GM12878 (cell line): ENCODE results near the gene NEDD8. TPM values are rescaled to one million over a fixed set of nuclear protein-coding genes. Genes with fewer than 3 reads are reported as not detected.

Experiments
- ATF7 ChIP-seq: fragments of 450-650 bp; IDR thresholded peaks from 2 replicates; pipeline ENCODE4 v1.6.1; 2016; ENCODE audit warnings: low read depth, mild to moderate bottlenecking
- BRCA1 ChIP-seq: IDR thresholded peaks from 2 replicates; pipeline ENCODE4 v1.6.1; 2011; ENCODE audit warnings: low read depth, low read length, improper control_type of control experiment
- CBX3 ChIP-seq: fragments of 200-600 bp; sonication (generic); IDR thresholded peaks from 2 replicates; pipeline ENCODE4 v1.6.1; 2016; ENCODE audit warnings: low read depth, borderline replicate concordance
- EGR1 ChIP-seq, 2 experiments: IDR thresholded peaks; 1 replicate in 1 of 2; 2 replicates in 1 of 2; pipeline ENCODE4 v1.6.1; 2011 to 2012; ENCODE audit warnings: low read depth in 2 of 2, low read length in 2 of 2, borderline replicate concordance in 1 of 2, mild to moderate bottlenecking in 1 of 2, moderate library complexity in 1 of 2
- HDGF ChIP-seq: fragments of 450-650 bp; IDR thresholded peaks from 2 replicates; pipeline ENCODE4 v1.6.1; 2016; ENCODE audit warnings: antibody characterized with exemption
- RBBP5 ChIP-seq: fragments of 200-600 bp; sonication (generic); conservative IDR thresholded peaks from 2 replicates; pipeline ENCODE4 v1.6.1; 2016
- RCOR1 ChIP-seq: conservative IDR thresholded peaks from 2 replicates; pipeline ENCODE4 v1.6.1; 2012; ENCODE audit warnings: low read depth, low read length, improper control_type of control experiment
- RFX5 ChIP-seq: IDR thresholded peaks from 2 replicates; pipeline ENCODE4 v1.6.1; 2011; ENCODE audit warnings: low read depth, low read length, improper control_type of control experiment
- SUZ12 ChIP-seq: fragments of 200-600 bp; sonication (generic); IDR thresholded peaks from one replicate; pipeline ENCODE4 v1.6.1; 2018; ENCODE audit warnings: antibody characterized with exemption, mild to moderate bottlenecking; ENCODE audit not compliant: unreplicated experiment
- TCF12 ChIP-seq: IDR thresholded peaks from 2 replicates; pipeline ENCODE4 v1.6.1; 2011; ENCODE audit warnings: low read depth, mild to moderate bottlenecking, low read length
- ZSCAN29 ChIP-seq: fragments of 450-650 bp; IDR thresholded peaks from 2 replicates; pipeline ENCODE4 v1.6.1; 2017; ENCODE audit warnings: mild to moderate bottlenecking, moderate library complexity
- polyA plus RNA-seq, 11 experiments: library from polyadenylated mRNA; depleted of rRNA in 4 of 11; unstranded in 6 of 11; stranded (reverse) in 5 of 11; fragments of >200 nt; fragmentation: Nextera tagmentation in 4 of 11; fragmentation: Illumina TruSeq in 1 of 11; extraction: Ambion mirVana in 4 of 11; extraction: Trizol in 1 of 11; gene quantifications; 1 replicate in 1 of 11; 2 replicates in 10 of 11; pipeline versions ENCODE4 v1.2.1 to v1.2.3, GENCODE V29; 2011 to 2016; ENCODE audit warnings: inconsistent platforms in 2 of 11, missing spikeins in 2 of 11, low read depth in 1 of 11
- total RNA-seq, 4 experiments: library from RNA; depleted of rRNA in 3 of 4; stranded (reverse); fragments of >200 nt in 3 of 4; fragmentation: Illumina TruSeq in 1 of 4; extraction: Trizol in 1 of 4; gene quantifications; 2 replicates each; pipeline versions ENCODE4 v1.2.1 to v1.2.3, GENCODE V29; 2013 to 2021
- TF ChIP-seq, protein P1 (sequence below): fragments of 450-650 bp; formaldehyde crosslinking; IDR thresholded peaks from 2 replicates; pipeline ENCODE4 v1.4.0; 2022; ENCODE audit warnings: mild to moderate bottlenecking, moderate library complexity
- TF ChIP-seq, protein P2 (sequence below): fragments of 450-650 bp; IDR thresholded peaks from 2 replicates; pipeline ENCODE4 v1.6.1; 2017; ENCODE audit warnings: mild to moderate bottlenecking
- TF ChIP-seq, protein P3 (sequence below): fragments of 150-350 bp; IDR thresholded peaks from 2 replicates; pipeline ENCODE4 v1.6.1; 2014; ENCODE audit warnings: mild to moderate bottlenecking, low read depth, low read length
- TF ChIP-seq, protein P4 (sequence below): IDR thresholded peaks from 2 replicates; pipeline ENCODE4 v1.6.1; 2011; ENCODE audit warnings: mild to moderate bottlenecking, low read depth, low read length, moderate library complexity; ENCODE audit not compliant: insufficient replicate concordance
- TF ChIP-seq, protein P5 (sequence below): fragments of 450-650 bp; IDR thresholded peaks from 2 replicates; pipeline ENCODE4 v1.6.1; 2017; ENCODE audit warnings: mild to moderate bottlenecking, moderate library complexity

NEDD8 gene
- total and polyA plus RNA-seq, 10 of the 15 experiments (the other 5 are each of a cell fraction or from before 2014, with no cell fraction given) = 164 to 991 (median 300) TPM

DNA sequence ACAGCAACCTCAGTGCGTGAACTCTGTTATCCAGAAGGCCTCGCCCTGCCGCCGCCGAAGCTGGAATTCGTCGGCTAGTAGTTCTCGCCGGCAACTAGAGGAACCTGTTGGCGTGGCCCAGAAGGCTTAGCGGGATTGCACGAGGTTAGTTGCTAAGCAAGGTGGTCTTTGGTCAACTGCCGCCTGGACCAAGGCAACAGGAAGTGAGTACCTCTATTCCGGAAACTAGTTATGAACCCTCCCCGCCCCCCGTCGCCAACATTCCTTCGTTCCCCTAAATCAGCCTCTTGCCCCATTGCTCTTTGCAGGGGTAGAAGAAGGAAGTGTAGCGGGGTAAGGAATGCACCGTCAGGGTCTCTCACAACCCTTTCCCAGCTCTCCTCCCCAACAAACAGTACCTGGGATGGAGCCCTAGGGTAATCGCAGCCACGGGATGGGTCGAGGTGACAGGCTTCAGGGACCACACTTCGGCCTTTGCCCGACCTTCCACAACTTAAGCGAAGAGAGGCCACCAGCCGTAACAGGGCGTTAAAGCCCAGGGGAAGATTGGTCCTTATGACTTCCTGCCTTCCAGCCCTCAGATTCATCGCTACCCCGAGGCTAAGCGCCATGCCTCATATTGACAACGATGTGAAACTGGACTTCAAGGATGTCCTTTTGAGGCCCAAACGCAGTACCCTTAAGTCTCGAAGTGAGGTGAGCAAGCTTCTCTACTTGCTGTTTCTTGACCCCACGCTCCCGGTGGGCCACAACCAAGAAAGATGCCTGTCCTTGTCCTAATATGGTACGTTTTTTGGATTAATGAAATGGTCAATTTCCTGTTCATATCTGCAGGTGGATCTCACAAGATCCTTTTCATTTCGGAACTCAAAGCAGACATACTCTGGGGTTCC lies 724 bp upstream of the NEDD8 start, which contains the start of gene GMPR2 (continued):
- TF ChIP-seq, protein P1, sequence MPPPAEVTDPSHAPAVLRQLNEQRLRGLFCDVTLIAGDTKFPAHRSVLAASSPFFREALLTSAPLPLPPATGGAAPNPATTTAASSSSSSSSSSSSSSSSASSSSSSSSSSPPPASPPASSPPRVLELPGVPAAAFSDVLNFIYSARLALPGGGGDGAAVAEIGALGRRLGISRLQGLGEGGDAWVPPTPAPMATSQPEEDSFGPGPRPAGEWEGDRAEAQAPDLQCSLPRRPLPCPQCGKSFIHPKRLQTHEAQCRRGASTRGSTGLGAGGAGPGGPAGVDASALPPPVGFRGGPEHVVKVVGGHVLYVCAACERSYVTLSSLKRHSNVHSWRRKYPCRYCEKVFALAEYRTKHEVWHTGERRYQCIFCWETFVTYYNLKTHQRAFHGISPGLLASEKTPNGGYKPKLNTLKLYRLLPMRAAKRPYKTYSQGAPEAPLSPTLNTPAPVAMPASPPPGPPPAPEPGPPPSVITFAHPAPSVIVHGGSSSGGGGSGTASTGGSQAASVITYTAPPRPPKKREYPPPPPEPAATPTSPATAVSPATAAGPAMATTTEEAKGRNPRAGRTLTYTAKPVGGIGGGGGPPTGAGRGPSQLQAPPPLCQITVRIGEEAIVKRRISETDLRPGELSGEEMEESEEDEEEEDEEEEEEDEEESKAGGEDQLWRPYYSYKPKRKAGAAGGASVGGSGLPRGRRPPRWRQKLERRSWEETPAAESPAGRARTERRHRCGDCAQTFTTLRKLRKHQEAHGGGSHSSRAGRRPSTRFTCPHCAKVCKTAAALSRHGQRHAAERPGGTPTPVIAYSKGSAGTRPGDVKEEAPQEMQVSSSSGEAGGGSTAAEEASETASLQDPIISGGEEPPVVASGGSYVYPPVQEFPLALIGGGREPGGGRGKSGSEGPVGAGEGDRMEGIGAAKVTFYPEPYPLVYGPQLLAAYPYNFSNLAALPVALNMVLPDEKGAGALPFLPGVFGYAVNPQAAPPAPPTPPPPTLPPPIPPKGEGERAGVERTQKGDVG (CRISPR knock-in tag) = no peak
- TF ChIP-seq TCF12 = no peak
- TF ChIP-seq, protein P2, sequence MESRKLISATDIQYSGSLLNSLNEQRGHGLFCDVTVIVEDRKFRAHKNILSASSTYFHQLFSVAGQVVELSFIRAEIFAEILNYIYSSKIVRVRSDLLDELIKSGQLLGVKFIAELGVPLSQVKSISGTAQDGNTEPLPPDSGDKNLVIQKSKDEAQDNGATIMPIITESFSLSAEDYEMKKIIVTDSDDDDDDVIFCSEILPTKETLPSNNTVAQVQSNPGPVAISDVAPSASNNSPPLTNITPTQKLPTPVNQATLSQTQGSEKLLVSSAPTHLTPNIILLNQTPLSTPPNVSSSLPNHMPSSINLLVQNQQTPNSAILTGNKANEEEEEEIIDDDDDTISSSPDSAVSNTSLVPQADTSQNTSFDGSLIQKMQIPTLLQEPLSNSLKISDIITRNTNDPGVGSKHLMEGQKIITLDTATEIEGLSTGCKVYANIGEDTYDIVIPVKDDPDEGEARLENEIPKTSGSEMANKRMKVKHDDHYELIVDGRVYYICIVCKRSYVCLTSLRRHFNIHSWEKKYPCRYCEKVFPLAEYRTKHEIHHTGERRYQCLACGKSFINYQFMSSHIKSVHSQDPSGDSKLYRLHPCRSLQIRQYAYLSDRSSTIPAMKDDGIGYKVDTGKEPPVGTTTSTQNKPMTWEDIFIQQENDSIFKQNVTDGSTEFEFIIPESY = no peak
- TF ChIP-seq, protein P3, sequence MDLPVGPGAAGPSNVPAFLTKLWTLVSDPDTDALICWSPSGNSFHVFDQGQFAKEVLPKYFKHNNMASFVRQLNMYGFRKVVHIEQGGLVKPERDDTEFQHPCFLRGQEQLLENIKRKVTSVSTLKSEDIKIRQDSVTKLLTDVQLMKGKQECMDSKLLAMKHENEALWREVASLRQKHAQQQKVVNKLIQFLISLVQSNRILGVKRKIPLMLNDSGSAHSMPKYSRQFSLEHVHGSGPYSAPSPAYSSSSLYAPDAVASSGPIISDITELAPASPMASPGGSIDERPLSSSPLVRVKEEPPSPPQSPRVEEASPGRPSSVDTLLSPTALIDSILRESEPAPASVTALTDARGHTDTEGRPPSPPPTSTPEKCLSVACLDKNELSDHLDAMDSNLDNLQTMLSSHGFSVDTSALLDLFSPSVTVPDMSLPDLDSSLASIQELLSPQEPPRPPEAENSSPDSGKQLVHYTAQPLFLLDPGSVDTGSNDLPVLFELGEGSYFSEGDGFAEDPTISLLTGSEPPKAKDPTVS = no peak
- TF ChIP-seq RCOR1 = no peak
- TF ChIP-seq SUZ12 = no peak
- TF ChIP-seq RFX5 = peak; percentile 79
- TF ChIP-seq BRCA1 = no peak
- TF ChIP-seq ATF7 = 0 out of 2 replicates have a peak, but pooled peaks have one; percentile 44
- TF ChIP-seq HDGF = peak; percentile 25; the same call in 1 of the 2 replicates
- TF ChIP-seq, protein P4, sequence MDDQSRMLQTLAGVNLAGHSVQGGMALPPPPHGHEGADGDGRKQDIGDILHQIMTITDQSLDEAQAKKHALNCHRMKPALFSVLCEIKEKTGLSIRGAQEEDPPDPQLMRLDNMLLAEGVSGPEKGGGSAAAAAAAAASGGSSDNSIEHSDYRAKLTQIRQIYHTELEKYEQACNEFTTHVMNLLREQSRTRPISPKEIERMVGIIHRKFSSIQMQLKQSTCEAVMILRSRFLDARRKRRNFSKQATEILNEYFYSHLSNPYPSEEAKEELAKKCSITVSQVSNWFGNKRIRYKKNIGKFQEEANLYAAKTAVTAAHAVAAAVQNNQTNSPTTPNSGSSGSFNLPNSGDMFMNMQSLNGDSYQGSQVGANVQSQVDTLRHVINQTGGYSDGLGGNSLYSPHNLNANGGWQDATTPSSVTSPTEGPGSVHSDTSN = no peak
- TF ChIP-seq RBBP5 = no peak
- TF ChIP-seq ZSCAN29 = no peak
- TF ChIP-seq CBX3 = no peak
- TF ChIP-seq EGR1 (IDR thresholded peaks at IDR 0.05; ENCODE audit: borderline replicate concordance in 1 of 2, low read depth in 2 of 2, low read length in 2 of 2) = no peak
- TF ChIP-seq, protein P5, sequence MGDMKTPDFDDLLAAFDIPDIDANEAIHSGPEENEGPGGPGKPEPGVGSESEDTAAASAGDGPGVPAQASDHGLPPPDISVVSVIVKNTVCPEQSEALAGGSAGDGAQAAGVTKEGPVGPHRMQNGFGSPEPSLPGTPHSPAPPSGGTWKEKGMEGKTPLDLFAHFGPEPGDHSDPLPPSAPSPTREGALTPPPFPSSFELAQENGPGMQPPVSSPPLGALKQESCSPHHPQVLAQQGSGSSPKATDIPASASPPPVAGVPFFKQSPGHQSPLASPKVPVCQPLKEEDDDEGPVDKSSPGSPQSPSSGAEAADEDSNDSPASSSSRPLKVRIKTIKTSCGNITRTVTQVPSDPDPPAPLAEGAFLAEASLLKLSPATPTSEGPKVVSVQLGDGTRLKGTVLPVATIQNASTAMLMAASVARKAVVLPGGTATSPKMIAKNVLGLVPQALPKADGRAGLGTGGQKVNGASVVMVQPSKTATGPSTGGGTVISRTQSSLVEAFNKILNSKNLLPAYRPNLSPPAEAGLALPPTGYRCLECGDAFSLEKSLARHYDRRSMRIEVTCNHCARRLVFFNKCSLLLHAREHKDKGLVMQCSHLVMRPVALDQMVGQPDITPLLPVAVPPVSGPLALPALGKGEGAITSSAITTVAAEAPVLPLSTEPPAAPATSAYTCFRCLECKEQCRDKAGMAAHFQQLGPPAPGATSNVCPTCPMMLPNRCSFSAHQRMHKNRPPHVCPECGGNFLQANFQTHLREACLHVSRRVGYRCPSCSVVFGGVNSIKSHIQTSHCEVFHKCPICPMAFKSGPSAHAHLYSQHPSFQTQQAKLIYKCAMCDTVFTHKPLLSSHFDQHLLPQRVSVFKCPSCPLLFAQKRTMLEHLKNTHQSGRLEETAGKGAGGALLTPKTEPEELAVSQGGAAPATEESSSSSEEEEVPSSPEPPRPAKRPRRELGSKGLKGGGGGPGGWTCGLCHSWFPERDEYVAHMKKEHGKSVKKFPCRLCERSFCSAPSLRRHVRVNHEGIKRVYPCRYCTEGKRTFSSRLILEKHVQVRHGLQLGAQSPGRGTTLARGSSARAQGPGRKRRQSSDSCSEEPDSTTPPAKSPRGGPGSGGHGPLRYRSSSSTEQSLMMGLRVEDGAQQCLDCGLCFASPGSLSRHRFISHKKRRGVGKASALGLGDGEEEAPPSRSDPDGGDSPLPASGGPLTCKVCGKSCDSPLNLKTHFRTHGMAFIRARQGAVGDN = 0 out of 2 replicates have a peak, but pooled peaks have one; percentile 63
